GM21528 (cell line): ENCODE results near the gene ADAMTS2.

Experiments used
- ATAC-seq: cut with Tn5 transposase; IDR thresholded peaks from one replicate; pipeline ENCODE4 v1.9.1; 2021; ENCODE audit warnings: mild to moderate bottlenecking, moderate library complexity; ENCODE audit not compliant: unreplicated experiment, low FRiP score

The ADAMTS2 gene

DNA sequence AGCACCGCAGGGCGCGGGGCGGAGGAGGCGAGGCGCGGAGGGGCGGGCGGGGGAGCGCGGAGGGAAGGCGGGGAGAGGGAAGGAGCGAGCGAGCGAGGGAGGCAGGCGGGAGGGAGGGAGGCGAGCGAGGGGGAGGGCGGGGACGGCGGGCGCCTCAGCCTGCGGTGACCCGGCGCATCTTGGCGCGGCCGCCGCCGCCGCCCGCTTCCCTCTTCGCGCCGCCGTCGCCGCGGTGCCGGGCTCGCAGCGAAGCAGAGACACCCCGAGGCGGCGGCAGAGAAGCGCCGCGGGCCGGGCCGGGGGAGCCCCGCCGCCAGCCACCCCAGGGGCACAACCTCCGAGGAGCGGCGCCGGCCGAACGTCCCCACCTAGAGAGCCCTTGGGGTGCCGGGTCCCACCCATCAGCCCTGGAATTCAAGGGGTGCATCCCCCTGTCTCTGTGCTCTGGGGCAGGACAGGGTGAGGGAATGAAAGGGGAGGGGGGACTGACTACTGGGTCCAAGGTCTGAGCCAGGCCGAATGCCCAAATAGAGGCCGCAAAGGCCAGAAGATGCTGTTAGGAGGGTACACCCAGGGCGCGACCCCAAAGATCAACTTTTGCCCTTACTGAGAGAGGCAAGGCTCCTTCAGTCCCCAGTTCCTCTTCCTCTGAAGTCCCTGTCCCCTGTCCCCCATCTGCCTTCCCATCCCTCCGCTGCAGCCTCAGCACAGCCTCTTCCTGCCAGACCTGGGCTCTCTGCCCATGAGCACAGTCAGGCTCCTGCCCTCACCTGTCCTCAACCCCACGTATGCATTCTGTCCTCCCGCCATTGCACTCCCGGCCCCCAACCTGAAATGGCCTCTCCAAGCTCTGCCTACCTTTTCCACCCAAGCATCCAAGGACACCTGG, at the start of gene ADAMTS2:
Gene ADAMTS2 (minus strand): TSS at position 29 of the 889 bp plus-strand sequence. CDS start 133 bp downstream, outside the sequence.
- ATAC-seq: no peak

DNA sequence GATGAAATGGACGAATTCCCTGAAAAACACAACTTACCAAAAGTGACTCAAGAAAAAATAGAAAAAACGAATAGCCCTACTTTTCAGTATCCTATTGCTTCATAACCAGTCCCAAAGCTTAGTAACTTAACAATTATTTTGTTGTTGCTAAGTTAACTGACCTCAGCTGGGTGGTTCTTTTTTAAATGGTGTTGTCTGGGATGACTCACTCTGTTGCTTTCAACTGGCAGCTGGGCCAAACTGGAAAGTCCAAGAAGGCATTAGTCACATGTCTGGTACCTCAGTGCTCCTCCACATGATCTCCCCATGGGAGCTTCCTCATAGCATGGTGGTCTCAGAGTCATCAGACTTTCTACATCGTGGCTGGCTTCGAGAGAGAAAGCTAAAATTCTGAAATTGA, 47.8 kb upstream of the ADAMTS2 start:
- no peak for ATAC-seq

DNA sequence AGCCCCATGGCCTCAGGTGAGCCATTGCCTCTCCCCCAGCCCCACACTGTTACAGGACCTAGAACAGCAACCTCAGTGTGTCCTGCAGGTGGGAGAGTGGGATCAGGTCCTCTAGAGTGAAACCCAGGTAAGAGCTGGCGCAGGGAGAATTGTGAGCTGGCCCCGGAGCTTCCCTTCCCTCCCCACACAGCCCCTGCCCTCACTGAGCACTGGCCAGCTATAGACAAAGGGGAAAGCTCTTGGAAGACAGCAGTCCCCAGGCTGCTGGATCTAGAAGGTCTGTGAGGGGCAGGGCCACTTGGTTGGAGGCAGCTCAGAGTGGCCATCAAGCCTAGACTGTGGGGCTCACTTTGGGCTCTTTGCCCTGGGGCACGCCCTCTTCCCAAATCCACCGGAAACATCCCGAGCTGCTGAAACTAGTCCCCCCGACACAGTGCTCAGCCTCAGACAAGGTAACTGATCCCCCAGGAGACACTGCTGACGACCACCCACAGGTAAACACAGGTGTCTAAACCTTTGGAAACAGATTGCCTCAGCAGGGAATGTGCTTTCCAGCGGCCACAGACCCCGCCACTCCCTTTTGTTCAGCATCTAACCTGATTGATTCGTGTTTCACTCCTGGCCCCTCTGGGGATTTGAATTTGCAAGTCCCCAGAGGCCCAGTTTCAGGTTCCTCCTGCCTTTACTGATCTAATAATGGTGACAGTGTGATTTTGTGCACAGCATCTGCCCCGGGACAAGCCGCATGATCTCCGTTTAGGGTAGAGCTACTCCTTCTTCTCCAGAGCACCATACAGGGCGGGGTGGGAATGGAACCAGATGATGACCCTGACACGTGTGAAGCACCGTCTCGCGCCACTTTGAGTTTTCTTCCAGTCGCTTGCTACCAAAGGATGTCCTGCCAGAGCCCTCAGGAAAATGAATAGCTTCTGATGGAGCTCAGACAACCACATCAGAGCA, 42.2 kb upstream of the ADAMTS2 start:
- no peak for ATAC-seq

DNA sequence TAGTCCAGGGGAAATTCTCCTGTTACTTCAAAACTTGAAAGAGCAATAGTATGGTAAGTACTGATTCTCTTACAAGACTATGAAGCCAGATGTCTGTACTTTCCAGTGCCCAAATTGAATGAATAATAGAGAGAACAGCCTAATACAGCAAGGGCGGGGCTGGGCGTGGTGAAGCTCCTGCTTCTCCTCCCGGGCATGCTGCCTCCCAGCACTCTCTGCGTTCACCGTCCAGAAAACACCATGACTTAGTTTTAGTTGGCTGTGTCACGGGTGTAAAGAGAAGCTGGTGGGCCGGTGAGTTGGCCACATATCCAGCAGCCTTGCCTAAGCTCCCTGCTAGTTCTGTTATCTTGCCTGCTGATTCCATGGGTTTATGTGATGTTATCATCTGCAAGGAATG, 40.7 kb upstream of the ADAMTS2 start:
- ATAC-seq: no peak

DNA sequence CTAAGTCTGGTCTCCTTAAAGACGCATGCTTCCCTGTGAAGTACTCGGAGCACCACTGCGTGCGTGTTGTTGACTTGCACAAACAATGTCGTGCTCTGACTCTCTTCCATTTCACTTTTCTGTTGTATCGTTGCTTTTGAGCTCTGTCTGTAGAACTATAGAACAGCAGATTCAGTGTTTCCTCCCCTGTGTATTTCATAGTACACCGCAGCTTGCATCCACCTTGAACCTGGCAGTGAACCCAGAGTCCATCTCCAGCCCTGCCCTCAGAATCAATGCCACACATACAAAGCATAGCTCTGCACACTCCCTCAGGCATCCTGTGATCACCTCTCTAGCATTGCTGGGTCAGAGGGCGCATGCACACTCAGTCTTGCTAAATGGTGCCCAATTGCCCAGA, 37.2 kb upstream of the ADAMTS2 start:
- no peak for ATAC-seq

DNA sequence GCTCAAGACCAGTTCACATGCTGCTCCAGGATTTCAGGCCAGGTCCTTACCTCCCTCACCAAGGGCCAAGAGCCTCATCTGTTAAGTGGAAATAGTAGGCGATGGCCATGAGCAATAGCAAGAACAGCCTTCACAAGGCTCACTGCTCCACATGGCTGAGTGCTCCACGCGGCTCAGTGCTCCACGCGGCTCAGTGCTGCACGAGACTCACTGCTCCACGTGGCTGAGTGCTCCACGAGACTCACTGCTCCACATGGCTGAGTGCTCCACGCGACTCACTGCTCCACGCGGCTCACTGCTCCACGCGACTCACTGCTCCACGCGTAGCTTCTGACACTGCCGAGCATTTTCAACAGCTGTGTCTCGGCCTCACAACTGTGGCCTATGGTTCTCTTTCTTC, 36.4 kb upstream of the ADAMTS2 start:
- no peak for ATAC-seq

DNA sequence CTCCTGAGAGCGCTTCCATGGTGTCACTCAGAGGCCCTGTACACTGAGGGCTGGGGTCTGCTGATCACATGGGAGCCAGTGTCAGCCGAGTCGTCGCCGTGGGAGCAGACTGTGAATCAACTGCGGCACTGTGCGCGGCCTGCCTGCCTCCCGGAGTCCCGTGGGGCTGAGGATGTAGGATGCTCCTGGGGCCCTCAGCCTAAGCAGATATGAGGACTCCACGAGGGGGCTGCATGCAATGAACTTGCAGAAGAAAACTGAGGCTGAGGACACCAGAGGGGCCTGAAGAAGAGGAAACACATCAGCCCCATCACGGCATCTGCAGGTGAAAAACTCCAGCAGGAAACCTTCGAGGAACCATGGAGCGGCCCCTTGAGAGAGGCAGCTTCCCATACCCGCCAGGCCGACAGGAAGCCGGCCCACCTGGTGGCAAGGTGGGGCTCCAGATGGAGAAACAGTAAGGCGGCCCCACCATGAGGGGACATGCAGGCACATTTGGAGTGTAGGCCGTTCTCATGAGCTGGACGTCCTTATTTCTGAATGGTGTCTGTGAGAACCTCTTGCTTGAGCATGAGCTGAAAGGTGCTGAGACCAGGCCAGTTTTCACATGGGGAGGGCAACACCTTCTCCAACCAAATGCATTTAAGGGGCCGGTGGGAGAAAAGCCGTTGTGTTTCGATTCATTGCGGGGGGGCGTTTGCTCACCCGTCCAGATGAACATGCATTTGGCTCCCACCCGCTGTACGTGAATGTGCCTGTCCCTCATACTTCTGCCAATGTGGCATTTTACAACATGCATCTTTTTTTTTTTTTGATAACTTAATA, 35.2 kb upstream of the ADAMTS2 start:
- ATAC-seq: no peak

DNA sequence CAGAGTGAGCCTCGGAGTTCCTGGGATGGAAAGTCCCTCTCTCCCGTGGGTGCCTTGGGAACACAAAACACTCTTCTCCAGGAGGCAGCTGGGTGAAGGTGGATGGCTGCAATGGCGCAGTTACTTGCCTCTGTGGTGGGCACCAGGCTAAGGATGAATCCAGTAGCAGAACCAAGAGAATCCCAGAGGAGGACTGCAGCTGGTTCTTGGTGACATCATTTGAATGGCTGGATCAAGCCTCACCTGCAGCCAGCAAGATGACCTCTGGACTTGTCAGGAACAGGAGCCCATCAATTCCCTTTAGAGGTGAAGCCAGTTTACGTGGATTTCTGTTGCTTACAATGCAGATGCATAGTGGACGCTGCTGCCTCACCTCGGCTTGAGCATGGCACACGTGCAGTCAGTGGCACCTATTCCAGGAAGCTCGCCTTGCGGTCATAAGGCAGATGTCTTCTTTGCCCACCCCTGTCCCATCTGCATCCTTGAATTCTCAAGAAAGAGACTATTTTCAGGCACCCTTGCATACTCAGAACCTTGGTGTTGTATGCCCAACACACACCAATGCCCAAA, 34.1 kb upstream of the ADAMTS2 start:
- ATAC-seq: no peak

DNA sequence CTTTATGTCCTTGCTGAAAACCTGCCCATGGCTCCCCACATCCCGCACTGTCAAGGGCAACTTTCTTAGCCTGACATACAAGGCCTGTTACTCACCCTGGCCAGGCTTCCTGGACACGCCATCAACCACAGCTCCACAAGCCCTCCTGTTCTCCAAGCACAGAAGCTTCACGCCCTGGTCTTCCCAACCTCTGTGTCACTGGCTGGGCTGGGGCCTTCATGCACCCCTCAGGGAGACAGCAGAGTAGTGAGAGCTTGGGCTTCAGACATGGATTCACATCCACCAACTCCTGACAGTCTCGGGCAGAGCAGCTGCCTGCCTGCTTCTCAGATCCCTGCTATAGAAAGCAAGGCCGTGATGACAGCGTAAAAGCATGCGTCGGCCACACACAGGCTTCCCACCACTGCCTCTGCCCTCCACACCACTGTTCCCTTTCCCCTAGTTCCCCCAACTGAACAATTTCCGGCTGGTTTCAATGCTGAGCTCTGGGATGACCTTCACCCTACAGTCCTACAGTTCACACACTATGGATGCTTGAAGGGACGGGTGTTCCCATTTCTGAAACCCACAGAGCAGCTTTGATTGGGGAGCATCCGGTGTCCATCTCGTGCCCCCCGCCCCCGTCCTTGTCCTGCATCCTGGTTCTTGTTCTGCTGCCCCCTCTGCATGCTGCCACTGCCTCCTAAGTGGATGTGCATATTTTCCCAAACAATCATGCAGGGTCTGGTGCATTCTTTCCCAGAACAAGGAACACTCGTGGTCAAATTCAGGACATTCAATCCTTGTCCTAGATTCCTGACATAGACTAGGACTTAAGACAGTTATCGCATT, 33.4 kb upstream of the ADAMTS2 start:
- ATAC-seq: no peak

DNA sequence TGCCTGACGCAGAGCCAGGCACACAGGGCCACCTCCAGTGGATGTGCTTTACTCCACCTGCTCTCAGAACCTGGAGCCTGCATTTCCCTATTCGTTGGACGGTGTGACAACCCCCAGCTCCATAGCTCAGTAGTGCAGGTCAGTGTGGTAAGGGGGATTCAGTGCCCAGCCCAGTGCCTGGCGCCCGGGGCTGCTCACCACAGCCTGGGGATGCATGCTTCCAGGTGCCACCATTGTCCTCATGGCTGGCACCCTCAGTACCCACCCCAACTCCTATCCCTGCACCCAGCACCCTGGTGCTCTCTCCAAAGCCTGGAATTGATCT, 32.8 kb upstream of the ADAMTS2 start:
- ATAC-seq: no peak

DNA sequence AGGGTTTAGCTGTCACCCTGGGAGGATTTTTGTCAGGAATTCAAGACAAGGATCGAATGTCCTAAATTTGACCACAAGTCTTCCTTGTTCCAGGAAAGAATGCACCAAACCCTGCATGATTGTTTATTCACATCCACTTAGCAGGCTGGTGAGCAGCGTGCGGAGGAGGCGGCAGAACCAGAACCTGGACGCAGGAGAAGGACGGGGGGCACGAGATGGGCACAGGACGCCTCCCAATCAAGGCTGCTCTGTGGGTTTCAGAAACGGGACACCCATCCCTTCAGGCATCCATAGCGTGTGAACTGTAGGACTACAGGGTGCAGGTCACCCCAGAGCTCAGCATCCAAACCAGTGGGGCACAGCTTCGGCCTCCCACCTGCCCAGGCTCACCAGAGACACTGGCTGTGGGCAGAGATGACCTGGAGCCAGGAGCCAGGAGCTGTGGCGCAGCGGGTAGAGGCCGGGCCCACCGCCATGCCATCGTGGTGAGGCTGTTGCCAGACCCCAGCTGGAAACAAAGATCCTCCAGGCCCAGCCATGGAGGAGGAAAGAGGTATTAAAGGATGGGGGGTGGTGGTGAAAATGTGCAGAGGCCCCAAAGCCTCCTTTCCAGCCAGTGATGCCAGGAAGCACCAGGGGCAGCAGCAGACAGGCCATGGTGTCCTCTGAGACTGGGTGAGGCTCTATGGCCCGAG, 32.3 kb upstream of the ADAMTS2 start:
- ATAC-seq: no peak

DNA sequence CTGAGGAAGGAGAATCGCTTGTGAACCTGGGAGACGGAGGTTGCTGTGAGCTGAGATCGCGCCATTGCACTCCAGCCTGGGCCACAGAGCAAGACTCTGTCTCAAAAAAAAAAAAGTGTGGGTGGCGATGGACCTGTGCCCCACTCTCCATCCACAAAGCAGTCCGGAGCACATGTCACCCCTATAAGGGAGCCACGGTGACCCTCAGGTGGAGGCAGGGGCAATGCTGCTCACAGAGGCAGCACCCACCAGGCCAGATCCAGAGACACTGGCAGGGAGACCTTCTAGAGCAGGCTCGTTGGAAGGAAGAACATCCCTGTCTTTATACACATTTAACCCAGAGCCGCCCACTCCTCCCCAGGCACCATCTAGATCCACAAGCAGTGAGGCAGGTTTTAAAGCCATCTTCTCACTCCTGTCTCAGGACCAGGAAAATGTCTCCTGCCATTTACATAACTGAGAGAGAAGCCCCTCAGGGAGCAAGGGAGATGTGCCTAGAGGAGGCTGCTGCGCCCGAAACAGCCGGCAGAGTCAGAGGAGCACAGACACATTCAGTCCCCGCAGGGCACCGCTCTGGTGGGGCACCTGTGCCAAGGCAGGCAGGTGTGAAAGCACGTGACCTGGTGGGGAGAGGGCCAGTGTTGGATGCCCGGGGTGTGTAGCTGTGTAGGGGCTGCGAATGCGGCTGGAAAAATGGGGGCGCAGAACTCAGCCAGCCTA, 31.6 kb upstream of the ADAMTS2 start:
- no peak for ATAC-seq

DNA sequence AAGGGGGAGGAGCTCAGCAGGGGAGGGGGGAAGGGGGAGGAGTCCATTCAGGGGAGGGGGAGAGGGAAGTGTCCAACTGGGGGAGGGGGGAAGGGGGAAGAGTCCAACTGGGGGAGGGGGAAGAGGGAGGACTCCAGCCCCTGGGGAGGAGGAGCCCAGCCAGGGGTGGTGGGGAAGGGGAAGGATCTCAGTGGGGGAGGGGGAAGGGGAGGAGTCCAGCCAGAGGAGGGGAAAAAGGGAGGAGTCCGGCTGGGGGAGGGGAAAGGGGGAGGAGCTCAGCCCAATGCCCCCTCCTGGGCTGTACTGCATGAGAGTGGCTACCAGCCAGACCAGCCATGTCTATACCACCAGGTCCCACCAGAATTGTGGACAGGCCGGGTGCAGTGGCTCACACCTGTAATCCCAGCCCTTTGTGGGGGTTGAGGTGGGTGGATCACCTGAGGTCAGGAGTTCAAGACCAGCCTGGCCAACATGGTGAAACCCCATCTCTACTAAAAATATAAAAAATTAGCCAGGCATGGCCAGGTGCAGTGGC, 30.6 kb upstream of the ADAMTS2 start:
- no peak for ATAC-seq

DNA sequence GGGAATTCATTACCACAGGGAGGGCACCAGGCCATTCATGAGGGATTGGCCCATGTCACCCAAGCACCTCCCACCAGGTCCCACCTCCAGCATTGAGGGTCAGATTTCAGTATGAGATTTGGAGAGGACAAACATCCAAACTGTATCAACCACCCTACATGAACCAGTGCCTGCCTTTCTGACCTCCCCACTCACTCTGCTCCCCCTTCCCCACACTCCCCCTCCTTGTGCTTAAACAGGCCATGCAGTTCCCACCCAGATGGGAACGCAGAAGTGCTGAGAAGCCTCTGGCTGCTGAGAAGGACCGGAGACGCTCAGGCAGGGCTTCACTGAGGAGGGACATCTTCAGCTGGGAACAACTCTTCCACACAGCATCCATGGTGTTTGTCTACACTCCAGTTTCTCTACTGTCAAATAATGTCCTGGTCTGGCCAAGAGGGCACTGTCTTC, 30.0 kb upstream of the ADAMTS2 start:
- ATAC-seq: no peak

DNA sequence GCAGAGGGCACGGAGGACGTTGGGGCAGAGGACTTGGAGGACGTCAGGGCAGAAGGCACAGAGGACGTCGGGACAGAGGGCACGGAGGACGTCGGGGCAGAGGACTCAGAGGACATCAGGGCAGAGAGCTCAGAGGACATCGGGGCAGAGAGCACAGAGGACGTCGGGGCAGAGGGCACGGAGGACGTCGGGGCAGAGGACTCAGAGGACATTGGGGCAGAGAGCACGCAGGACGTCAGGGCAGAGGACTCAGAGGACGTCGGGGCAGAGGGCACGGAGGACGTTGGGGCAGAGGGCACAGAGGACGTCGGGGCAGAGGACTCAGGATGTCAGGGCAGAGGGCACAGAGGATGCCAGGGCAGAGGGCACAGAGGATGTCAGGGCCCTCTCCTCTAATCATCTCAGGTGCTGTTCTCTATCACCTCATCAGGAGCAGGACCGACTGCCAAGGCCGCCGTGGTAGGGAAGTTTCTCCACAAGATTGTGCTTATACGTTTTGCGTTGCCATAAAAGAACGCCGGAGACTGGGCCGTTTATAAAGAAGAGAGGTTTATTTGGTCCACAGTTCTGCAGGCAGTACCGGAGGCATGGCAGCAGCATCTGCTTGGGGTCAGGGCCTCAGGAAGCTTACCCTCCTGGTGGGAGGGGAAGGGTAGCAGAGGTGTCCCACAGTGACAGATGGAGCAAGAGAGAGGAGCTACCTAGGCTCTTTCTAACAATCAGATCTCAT, 29.4 kb upstream of the ADAMTS2 start:
- no peak for ATAC-seq

DNA sequence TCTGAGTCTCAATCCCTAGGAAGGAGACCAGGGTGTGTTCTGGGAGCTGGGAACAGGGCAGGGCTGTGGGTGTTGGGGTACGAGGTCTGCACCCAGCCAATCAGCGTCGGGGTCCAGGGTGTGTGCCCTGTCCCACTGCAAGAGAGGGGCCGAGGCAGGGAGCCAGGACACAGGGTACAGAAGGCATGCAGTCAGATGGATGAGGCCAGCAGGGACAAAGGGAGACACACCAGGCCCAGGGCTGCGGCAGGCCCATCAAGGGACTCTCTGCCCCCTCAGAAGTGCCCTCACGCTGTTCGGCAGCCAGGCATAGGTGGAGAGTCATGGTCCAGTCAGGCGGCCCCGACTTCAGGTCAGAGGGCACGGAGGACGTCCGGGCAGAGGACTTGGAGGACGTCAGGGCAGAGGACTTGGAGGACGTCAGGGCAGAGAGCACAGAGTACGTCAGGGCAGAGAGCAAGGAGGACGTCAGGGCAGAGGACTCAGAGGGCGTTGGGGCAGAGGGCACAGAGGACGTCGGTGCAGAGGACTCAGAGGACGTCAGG, 28.8 kb upstream of the ADAMTS2 start:
- ATAC-seq: no peak
